Retinal pigment epithelial cell (primary cell): Measurements from ENCODE around the gene PCCB.
A peak's percentile ranks its signal among the peaks of the same experiment; 100 is the strongest.
"Not testable (repeated sequence)": the region's sequence is repeated elsewhere in the genome, so short reads cannot be mapped to it uniquely, and the experiment has no call there.

Source experiments
- DNase-seq: peaks from one replicate; pipeline ENCODE4 v3.0.0-alpha.2; 2010; ENCODE audit warnings: low read depth
- H3K4me3 ChIP-seq: 2 replicates; pipeline ENCODE4 v1.5.1; 2011; ENCODE audit warnings: mild to moderate bottlenecking, low read length, control low read depth, moderate library complexity
- TF ChIP-seq, protein P1 (sequence below): conservative IDR thresholded peaks from 2 replicates; pipeline ENCODE4 v1.5.1; 2011; ENCODE audit warnings: low read depth, low read length, control low read depth, inconsistent platforms

The PCCB gene

DNA sequence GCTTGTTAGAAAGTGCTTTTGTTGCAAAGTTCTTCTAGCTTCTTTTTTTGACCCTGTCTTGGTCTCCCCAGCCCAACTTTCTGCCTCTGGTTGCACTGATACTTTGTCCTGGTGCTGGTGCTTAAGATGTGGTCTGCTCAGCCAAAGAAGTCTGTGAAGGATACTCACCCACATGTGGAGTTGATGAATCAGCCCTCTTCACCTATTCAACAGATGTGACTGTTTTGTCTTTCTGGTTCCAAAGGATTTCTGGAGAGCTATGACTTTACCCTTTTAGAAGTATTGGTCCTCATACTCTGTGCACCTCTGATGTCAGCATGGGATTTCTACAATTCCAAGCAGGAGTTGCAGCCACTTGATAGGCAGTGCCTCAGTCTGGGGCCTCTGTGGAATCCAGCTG lies 84.1 kb downstream of the PCCB start:
- no peak for DNase-seq
- TF ChIP-seq, protein P1, sequence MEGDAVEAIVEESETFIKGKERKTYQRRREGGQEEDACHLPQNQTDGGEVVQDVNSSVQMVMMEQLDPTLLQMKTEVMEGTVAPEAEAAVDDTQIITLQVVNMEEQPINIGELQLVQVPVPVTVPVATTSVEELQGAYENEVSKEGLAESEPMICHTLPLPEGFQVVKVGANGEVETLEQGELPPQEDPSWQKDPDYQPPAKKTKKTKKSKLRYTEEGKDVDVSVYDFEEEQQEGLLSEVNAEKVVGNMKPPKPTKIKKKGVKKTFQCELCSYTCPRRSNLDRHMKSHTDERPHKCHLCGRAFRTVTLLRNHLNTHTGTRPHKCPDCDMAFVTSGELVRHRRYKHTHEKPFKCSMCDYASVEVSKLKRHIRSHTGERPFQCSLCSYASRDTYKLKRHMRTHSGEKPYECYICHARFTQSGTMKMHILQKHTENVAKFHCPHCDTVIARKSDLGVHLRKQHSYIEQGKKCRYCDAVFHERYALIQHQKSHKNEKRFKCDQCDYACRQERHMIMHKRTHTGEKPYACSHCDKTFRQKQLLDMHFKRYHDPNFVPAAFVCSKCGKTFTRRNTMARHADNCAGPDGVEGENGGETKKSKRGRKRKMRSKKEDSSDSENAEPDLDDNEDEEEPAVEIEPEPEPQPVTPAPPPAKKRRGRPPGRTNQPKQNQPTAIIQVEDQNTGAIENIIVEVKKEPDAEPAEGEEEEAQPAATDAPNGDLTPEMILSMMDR: no peak
- no peak overlapping the region for H3K4me3 ChIP-seq

DNA sequence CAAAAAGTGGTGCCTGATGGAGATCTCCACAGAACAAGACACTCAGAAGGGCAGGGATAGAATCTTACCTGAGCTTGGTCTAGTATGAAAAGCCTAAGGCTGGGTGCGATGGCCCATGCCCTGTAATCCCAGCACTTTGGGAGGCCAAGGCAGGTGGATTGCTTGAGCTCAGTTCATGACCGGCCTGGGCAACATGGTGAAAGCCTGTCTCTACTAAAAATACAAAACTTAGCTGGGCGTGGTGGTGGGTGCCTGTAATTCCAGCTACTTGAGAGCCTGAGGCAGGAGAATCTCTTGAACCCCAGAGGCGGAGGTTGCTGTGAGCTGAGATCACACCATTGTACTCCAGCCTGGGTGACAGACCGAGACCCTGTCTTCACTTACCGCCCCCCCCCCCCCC lies 84.6 kb downstream of the PCCB start:
- not testable (repeated sequence) for H3K4me3 ChIP-seq, DNase-seq

DNA sequence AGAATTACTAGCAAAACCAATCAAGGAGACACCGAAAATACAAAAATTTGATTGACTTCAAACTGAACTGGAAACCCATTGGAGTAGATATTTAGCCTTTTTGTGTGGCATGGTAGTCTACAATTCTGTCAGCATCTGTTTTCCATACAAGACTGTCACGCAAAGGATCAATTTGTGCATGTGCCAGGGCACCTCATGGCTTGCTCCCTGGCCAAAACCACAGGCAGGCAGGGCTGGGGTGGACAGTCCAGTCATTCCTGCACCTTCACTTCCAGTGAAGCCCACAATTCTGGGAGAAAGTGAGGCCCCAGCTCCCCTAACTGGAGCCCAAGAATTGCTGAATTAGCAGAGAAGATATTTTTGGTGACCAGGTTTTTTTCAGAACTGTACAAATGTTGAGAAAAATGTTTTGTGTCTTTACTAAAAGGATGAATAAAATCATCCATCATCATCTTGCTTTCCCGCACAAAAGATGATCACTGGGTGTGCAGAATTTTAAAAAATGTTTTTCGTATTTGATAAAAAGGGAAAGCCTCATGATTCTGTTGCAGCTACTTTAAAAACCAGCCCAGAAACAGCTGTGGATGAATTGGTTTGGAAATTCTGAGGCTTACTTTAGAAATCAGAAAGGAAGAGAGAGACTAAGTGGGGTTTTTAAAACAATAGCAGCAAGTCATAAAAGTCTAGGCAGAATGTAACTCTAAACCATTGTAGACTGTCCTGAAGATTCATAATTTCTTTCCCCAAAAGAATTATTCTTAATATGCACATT lies 86.4 kb downstream of the PCCB start:
- DNase-seq: no peak
- TF ChIP-seq, protein P1: no peak
- H3K4me3 ChIP-seq: no peak overlapping the region

DNA sequence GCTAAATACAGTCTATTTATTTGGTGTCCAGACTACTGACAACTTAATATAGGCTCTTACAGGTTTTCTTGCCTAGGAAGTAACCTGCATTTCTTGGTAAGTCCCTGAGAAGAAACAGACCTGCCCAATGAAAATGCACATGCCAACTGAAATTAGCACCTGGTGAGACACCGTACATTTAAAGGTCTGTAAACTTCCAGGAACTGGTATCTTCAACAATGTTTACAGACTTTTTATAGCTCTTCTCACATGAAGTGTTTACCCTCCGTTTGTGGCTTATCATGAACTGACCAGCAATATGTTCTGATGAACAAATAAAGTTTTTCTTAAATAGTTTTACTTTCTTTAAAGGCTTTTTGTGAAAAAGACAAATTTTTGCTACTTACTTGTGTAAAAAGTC lies 93.3 kb downstream of the PCCB start:
- no peak overlapping the region for H3K4me3 ChIP-seq
- DNase-seq: no peak
- TF ChIP-seq, protein P1: no peak

DNA sequence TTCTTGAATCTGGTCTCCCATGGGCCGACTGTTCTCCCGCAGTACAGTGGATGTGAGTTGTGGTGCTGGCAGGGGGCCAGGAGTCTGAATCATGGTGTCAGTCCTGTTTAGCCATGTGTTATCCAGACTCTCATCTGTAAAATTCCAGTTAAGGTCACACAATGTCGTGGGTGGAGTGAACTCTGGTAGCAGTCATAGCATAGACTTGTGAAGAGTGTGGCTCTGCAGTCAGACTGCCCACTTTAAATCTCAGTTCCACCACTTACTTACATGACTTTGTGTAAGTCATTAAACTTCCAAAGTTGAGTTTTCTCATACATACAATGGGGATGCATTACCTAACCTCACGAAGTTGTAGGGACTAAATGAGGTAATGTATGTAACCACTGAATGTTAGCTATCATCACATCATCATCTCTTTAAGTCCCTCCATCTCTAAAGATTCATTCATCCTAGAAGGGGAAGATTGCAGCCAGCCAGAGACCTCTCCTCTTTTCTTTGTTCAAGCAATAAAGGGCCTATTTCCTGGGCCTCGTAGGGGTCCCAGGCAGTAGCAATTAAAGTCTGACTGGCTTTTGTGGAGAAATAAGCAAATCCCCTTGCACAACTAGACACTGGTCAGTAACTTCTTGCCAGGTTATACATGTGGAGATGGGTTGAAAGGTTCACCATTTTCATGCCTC lies 93.9 kb downstream of the PCCB start:
- no peak overlapping the region for H3K4me3 ChIP-seq
- TF ChIP-seq, protein P1: no peak
- DNase-seq: peak; percentile 71

DNA sequence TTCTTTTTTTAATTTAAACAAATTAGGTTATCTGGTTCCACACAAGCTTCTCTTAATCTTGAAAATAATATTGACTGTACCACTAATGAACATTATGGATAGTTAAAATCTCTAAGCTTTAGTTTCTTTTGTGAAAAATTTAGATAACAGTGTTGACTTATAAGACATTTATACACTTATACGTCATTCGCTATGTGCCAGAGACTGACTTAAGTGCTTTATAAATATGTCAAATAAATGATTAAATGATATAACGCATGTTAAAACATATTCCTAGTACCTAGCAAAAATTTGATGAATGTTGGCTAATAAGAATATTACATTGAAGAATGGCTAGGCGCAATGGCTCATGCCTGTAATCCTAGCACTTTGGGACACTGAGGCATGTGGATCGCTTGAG lies 96.3 kb downstream of the PCCB start:
- no peak overlapping the region for H3K4me3 ChIP-seq

DNA sequence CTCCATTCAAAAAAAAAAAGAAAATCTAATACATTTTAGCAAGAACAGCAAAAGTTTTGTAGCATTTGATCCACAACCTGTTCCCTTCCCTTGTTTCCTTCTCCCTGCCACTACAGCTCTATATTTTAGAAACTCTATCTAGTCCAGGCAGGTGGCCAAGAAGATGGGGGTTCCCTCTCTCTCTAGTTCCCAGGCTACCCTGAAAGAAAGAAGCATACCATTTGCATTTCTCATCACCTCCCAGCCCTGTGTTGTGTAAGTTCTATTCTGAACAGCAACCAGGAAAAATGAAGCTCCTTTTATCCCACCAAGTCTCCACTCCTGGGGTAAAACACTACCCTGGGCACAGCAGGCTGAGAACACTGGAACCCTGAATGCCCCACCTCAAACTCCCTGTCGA lies 100.0 kb downstream of the PCCB start:
- TF ChIP-seq, protein P1: no peak
- peak; percentile 22 for DNase-seq
- H3K4me3 ChIP-seq: no peak overlapping the region

More for the DNA sequence above, 96.3 kb downstream of the PCCB start:
- TF ChIP-seq, protein P1: no peak
- DNase-seq: no peak
